Ovary (tissue), 9 donors: ENCODE measurements around the gene C2CD4B. TPM values are rescaled to one million over a fixed set of nuclear protein-coding genes. Genes with fewer than 3 reads are reported as not detected.

Experiments
- DNase-seq, 5 donors: peaks; one replicate each; pipeline ENCODE4 v3.0.0-alpha.2; 2019 to 2020
- H3K27ac ChIP-seq, 2 donors: fragments of 200-600 bp; one replicate each; pipeline versions ENCODE4 v1.5.1 to v1.8.0; 2019 to 2022
- H3K27me3 ChIP-seq: fragments of 200-600 bp; one replicate; pipeline ENCODE4 v1.8.0; 2022
- H3K36me3 ChIP-seq: fragments of 200-600 bp; sonication (generic); one replicate; pipeline ENCODE4 v1.5.1; 2019
- H3K4me1 ChIP-seq: one replicate; pipeline ENCODE4 v1.8.1; 2013; ENCODE audit warnings: mild to moderate bottlenecking, moderate library complexity; ENCODE audit not compliant: insufficient read depth
- H3K4me3 ChIP-seq: fragments of 200-600 bp; sonication (generic); one replicate; pipeline ENCODE4 v1.5.1; 2017
- H3K9me3 ChIP-seq, 2 donors: fragments of 200-600 bp in 1 of 2; sonication (generic) in 1 of 2; one replicate each; pipeline versions ENCODE4 v1.5.1 to v1.8.1; 2013 to 2019; ENCODE audit warnings: mild to moderate bottlenecking in 1 of 2, moderate library complexity in 1 of 2
- CTCF ChIP-seq, 3 donors: fragments of 450-650 bp in 2 of 3; fragments of 200-600 bp in 1 of 3; IDR thresholded peaks; one replicate each; pipeline versions ENCODE4 v1.5.1 to v1.8.0; 2016 to 2022; ENCODE audit warnings: antibody characterized with exemption in 3 of 3, mild to moderate bottlenecking in 1 of 3
- EP300 ChIP-seq: sonication (generic); formaldehyde crosslinking; IDR thresholded peaks from one replicate; pipeline ENCODE4 v1.6.1; 2017; ENCODE audit warnings: antibody characterized with exemption
- POLR2A ChIP-seq: fragments of 450-650 bp; IDR thresholded peaks from one replicate; pipeline ENCODE4 v1.6.1; 2017; ENCODE audit warnings: antibody characterized with exemption, mild to moderate bottlenecking, moderate library complexity
- WGBS, 3 donors: extraction: QIAGEN DNeasy Blood & Tissue Kit in 1 of 3; methylation state at CpG; one replicate each; pipeline versions ENCODE4 v1.1.5 to v1.1.7; 2013 to 2017; 5-methylcytosine and 5-hydroxymethylcytosine counted together
- intact Hi-C, 4 donors: fragments of 100-400 bp; cut with DNase I; formaldehyde crosslinking; loops; one replicate each; pipeline versions ENCODE4 v1.11.0 to v1.15.1; 2022 to 2023
- polyA plus RNA-seq, 2 donors: library from polyadenylated mRNA; stranded (reverse); fragments of 200-250 nt in 1 of 2; fragments of 350-450 nt in 1 of 2; fragmentation: Illumina TruSeq in 1 of 2; extraction: RNeasy Lipid Tissue Mini Kit (QIAGEN cat#74804) in 1 of 2; gene quantifications; one replicate each; pipeline ENCODE4 v1.2.3, GENCODE V29; 2013 to 2014
- total RNA-seq, 7 donors: library from RNA; depleted of rRNA in 2 of 7; stranded (reverse); fragments of >200 nt in 2 of 7; fragmentation: NEBNext Ultra II Directional in 3 of 7; extraction: Animal tissue kit (Norgen Biotek cat#: 25700) in 3 of 7; gene quantifications; one replicate each; pipeline versions ENCODE4 v1.1.0 to v1.2.4, GENCODE V29; 2016 to 2023
- donor health status: DM: no; HTN: no; CAD: no; lungs with moderate emphysema.
- donor health status: DM: no; HTN: no; CAD: no.
- donor health status: Bipolar disorder and iron deficiency.
- donor health status: DM: yes; HTN: yes; CAD: no.
- donor health status: DM: no; HTN: no; CAD: no.
- donor health status: DM: yes; HTN: yes; CAD: no.

C2CD4B gene
- total and polyA plus RNA-seq, 9 donors, result 0.23 to 7.1 (median 1.5) TPM; not detected in 1

DNA sequence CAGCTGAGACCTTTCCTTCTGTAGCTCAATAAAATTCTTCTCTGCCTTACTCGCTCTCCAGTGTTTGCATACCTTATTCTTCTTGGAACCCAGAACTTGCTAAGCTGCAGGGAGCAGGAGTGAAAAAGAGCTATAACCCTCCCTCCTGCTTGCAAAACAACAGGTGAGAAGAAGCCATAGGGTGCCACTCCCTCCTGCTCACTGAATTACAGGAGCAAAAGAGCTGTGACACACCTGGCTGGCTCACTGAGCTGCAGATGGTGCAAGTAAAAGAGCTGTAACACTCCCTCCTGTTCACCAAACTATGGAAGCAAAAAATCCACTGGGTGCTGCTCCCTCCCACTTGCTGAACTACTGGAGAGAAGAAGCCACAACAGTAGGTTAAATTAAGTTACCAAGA, 44.2 kb upstream of the C2CD4B start:
- H3K9me3 ChIP-seq, result no peaks in the 10 kb centered on the region
- H3K4me1 ChIP-seq, result no peaks in the 10 kb centered on the region
- DNase-seq, result no peak
- H3K36me3 ChIP-seq, result no peaks in the 10 kb centered on the region
- no peak overlapping the region for H3K27ac ChIP-seq
- intact Hi-C loops, result no loop called here
- no peak overlapping the region for H3K4me3 ChIP-seq
- TF ChIP-seq CTCF (IDR thresholded peaks at IDR 0.05) (no peak), POLR2A (no peak), EP300 (no peak)
- H3K27me3 ChIP-seq, result no peaks in the 10 kb centered on the region
- WGBS, 3 donors, result 92 to 97% (median 97%) methylated on average over 1 of the region's 1 CpG

GRCh38 chr15:62208884-62209283, 43.8 kb upstream of the C2CD4B start:
- no peak for DNase-seq
- Histone ChIP-seq H3K36me3 (no peaks in the 10 kb centered on the region), H3K27me3 (no peaks in the 10 kb centered on the region), H3K4me1 (no peaks in the 10 kb centered on the region), H3K4me3 (no peak overlapping the region), H3K9me3 (no peaks in the 10 kb centered on the region), H3K27ac (no peak overlapping the region)
- intact Hi-C loops, result no loop called here
- no peak for TF ChIP-seq CTCF (IDR thresholded peaks at IDR 0.05)
- TF ChIP-seq POLR2A, result no peak
- no peak for TF ChIP-seq EP300
- WGBS, 3 donors, result 74 to 80% (median 79%) methylated on average over 3 of the region's 3 CpGs

DNA sequence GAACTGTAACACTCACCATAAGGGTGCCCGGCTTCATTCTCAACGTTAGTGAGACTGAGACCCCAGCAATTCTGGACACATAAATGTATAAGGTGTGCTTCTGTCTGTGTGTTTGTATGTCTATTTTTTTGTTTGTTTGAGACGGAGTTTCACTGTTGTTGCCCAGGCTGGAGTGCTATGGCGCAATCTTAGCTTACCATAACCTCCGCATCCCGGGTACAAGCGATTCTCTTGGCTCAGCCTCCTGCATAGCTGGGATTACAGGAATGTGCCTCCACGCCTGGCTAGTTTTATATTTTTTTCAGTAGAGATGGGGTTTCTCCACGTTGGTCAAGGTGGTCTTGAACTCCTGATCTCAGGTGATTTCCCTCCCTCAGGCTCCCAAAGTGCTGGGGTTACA, 43.3 kb upstream of the C2CD4B start:
- Histone ChIP-seq H3K27ac (no peak overlapping the region), H3K27me3 (no peaks in the 10 kb centered on the region), H3K36me3 (no peaks in the 10 kb centered on the region), H3K4me1 (no peaks in the 10 kb centered on the region), H3K9me3 (no peaks in the 10 kb centered on the region), H3K4me3 (no peak overlapping the region)
- DNase-seq, result no peak
- intact Hi-C loops, result no loop called here
- TF ChIP-seq POLR2A (no peak), CTCF (IDR thresholded peaks at IDR 0.05) (no peak), EP300 (no peak)
- 87 to 90% (median 88%) methylated on average over 9 of the region's 9 CpGs for WGBS, 3 donors

DNA sequence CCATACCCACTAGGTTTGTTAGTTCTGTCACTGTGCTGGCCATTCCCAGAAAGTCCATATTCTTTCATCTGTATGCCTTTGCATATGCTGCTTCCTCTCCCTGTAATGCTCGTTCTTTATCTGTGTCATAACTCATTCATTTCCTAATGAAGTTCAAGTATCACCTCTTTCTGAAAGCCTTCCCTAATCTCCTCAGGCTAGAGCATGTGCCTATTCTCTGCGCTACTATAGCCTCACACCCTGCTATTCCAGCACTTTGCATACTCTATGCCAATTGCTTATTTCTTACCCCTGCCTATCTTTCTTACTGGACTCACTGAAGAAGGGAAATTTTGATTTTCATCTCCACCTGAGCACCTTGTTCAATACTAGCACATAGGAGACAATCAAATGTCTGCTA, 25.6 kb upstream of the C2CD4B start:
- WGBS, 3 donors, result 46 to 61% (median 56%) methylated on average over 2 of the region's 2 CpGs
- intact Hi-C loops, result loop anchor here in 1 of 4 donors (10.0 kb wide), 1 partner anchor 1966 kb away; no protein-coding TSS in a partner anchor

More for the DNA sequence above, 25.6 kb upstream of the C2CD4B start:
- H3K27ac ChIP-seq, result no peak overlapping the region
- TF ChIP-seq POLR2A (no peak), CTCF (IDR thresholded peaks at IDR 0.05) (no peak), EP300 (no peak)
- H3K4me1 ChIP-seq, result no peaks in the 10 kb centered on the region
- H3K36me3 ChIP-seq, result no peaks in the 10 kb centered on the region
- H3K4me3 ChIP-seq, result no peak overlapping the region
- no peaks in the 10 kb centered on the region for H3K27me3 ChIP-seq
- H3K9me3 ChIP-seq, result no peaks in the 10 kb centered on the region
- no peak for DNase-seq
